ENCODE data around the gene HSD17B1. TPM values are rescaled to one million over a fixed set of nuclear protein-coding genes. Genes with fewer than 3 reads are reported as not detected.
"Not testable (repeated sequence)": the region's sequence is repeated elsewhere in the genome, so short reads cannot be mapped to it uniquely, and the experiment has no call there.

The HSD17B1 gene
- total RNA-seq, 1 experiment from 2014 or later: 1.5 TPM

DNA sequence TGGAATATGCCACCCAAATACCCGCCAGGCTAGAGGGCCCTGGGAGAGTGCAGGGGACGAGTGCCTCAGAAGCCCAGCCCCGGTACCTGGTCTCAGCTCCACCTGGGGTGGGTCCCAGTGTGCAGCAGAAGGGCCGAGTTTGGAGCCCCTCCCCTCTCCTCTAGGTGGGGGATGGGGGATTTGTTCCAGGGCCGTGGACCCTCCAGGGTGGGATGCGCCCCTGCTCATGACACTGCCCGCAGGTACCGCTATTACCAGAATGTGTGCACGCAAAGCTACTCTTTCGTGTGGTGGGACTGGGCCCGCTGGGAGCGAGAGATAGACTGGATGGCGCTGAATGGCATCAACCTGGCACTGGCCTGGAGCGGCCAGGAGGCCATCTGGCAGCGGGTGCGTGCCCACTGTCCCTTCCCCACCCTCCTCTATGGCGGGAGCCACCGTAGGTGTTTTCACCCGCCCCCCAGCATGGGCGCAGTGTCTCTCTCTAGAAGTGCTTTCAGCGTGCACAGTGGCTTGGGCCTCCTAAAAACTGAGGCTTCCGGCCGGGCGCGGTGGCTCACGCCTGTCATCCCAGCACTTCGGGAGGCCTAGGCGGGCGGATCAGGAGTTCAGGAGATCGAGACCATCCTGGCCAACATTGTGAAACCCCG lies 15.4 kb upstream of the HSD17B1 start:
- no TSS peak for BruUV-seq (replicated peaks)
- Histone ChIP-seq H3K4me1 (ENCODE audit: insufficient read depth, low read length) (peaks cover 23% of the 10 kb centered on the region), H4K20me1 (ENCODE audit: low read length) (no peaks in the 10 kb centered on the region), H3F3A (ENCODE audit: low read length, unreplicated experiment) (no peaks in the 10 kb centered on the region), H3K79me2 (ENCODE audit: low read length) (no peaks in the 10 kb centered on the region), H2AFZ (ENCODE audit: low read length) (no peak overlapping the region), H3K27ac (ENCODE audit: low read length) (no peak overlapping the region), H3K9ac (ENCODE audit: low read length) (peak overlapping the region; percentile 52; the same call in 1 of the 2 replicates), H3K9me2 (replicated peaks; ENCODE audit: low read length) (no peaks in the 10 kb centered on the region), H3K36me3 (ENCODE audit: low read depth, low read length) (no peaks in the 10 kb centered on the region), H3K9me3 (ENCODE audit: low read length) (no peaks in the 10 kb centered on the region), H3K4me2 (ENCODE audit: low read length) (peak overlapping the region; percentile 85), H3K4me3 (ENCODE audit: low read length) (peak overlapping the region; percentile 68), H3K27me3 (ENCODE audit: low read length) (no peaks in the 10 kb centered on the region)
- intact Hi-C loops (cut with micrococcal nuclease): no loop called here
- ChIA-PET CTCF (interaction anchor here (1.0 kb wide), 1 partner anchor 71 kb away, joined by 3 read pairs; no protein-coding TSS in a partner anchor), POLR2A (ENCODE audit: unreplicated experiment) (no interaction called here)
- TF ChIP-seq, protein P1, sequence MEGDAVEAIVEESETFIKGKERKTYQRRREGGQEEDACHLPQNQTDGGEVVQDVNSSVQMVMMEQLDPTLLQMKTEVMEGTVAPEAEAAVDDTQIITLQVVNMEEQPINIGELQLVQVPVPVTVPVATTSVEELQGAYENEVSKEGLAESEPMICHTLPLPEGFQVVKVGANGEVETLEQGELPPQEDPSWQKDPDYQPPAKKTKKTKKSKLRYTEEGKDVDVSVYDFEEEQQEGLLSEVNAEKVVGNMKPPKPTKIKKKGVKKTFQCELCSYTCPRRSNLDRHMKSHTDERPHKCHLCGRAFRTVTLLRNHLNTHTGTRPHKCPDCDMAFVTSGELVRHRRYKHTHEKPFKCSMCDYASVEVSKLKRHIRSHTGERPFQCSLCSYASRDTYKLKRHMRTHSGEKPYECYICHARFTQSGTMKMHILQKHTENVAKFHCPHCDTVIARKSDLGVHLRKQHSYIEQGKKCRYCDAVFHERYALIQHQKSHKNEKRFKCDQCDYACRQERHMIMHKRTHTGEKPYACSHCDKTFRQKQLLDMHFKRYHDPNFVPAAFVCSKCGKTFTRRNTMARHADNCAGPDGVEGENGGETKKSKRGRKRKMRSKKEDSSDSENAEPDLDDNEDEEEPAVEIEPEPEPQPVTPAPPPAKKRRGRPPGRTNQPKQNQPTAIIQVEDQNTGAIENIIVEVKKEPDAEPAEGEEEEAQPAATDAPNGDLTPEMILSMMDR (conservative IDR thresholded peaks at IDR 0.05; ENCODE audit: low read depth, low read length): no peak
- TF ChIP-seq EZH2phosphoT487 (IDR thresholded peaks at IDR 0.05; ENCODE audit: borderline replicate concordance, low read length): no peak
- TF ChIP-seq EZH2 (IDR thresholded peaks at IDR 0.05; ENCODE audit: low read length, unreplicated experiment): no peak
- DNase-seq (no peak), ATAC-seq (no peak)

DNA sequence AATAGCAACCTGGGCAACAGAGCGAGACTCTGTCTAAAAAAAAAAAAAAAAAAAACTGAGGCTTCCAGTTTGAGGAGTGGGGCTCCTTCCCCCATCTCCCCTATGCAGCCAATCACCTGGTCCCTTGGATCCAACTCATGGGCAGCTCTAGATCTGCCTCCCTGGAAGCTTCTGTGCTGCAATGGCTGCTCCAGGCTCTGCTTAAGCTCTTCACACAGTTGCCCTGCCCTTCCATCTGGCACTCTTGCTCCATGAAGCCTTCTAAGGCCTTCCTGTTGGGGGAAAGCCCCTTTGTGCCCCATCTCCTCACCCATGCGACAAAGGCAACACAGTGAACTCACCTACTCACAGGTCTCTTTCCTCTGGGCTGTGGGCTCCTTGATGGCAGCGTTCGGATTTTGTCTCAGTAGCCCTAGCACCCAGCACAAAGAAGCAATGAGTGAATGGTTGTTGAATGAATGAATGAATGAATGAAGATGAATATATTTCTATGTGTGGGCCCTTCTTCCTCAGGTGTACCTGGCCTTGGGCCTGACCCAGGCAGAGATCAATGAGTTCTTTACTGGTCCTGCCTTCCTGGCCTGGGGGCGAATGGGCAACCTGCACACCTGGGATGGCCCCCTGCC lies 14.8 kb upstream of the HSD17B1 start:
- no peaks in the 10 kb centered on the region for H3K9me3 ChIP-seq (ENCODE audit: low read length)
- CTCF ChIA-PET: no interaction called here
- peaks cover 23% of the 10 kb centered on the region for H3K4me1 ChIP-seq (ENCODE audit: insufficient read depth, low read length)
- intact Hi-C loops (cut with micrococcal nuclease): no loop called here
- H4K20me1 ChIP-seq (ENCODE audit: low read length): no peaks in the 10 kb centered on the region
- BruUV-seq (replicated peaks): no TSS peak
- H3K4me2 ChIP-seq (ENCODE audit: low read length): no peak overlapping the region
- no peak for DNase-seq
- H3F3A ChIP-seq (ENCODE audit: low read length, unreplicated experiment): no peaks in the 10 kb centered on the region
- no peak for TF ChIP-seq EZH2phosphoT487 (IDR thresholded peaks at IDR 0.05; ENCODE audit: borderline replicate concordance, low read length)
- no peak for TF ChIP-seq EZH2 (IDR thresholded peaks at IDR 0.05; ENCODE audit: low read length, unreplicated experiment)
- TF ChIP-seq, protein P1 (conservative IDR thresholded peaks at IDR 0.05; ENCODE audit: low read depth, low read length): no peak
- H3K27me3 ChIP-seq (ENCODE audit: low read length): no peaks in the 10 kb centered on the region
- POLR2A ChIA-PET (ENCODE audit: unreplicated experiment): no interaction called here
- H3K4me3 ChIP-seq (ENCODE audit: low read length): no peak overlapping the region
- H3K36me3 ChIP-seq (ENCODE audit: low read depth, low read length): no peaks in the 10 kb centered on the region
- H3K9me2 ChIP-seq (replicated peaks; ENCODE audit: low read length): no peaks in the 10 kb centered on the region
- H3K79me2 ChIP-seq (ENCODE audit: low read length): no peaks in the 10 kb centered on the region
- no peak overlapping the region for H3K27ac ChIP-seq (ENCODE audit: low read length)
- H2AFZ ChIP-seq (ENCODE audit: low read length): no peak overlapping the region
- no peak for ATAC-seq
- H3K9ac ChIP-seq (ENCODE audit: low read length): no peak overlapping the region

DNA sequence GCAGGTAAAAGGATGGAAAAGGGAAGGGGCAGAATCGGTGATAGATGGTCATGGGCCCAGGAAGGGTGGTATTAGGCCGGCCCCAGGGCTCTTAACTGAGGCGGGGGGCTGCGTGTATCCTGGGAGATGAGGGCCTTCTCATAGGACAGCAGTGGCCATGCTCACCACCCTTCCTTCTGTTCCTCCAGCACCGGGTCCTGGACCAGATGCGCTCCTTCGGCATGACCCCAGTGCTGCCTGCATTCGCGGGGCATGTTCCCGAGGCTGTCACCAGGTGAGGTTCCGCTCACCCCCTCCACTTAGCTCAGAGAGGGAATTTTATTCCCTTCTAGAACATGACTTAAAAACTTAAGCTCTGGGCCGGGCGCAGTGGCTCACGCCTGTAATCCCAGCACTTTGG lies 14.2 kb upstream of the HSD17B1 start:
- intact Hi-C loops (cut with micrococcal nuclease): no loop called here
- POLR2A ChIA-PET (ENCODE audit: unreplicated experiment): no interaction called here
- CTCF ChIA-PET: no interaction called here
- BruUV-seq (replicated peaks): no TSS peak
- TF ChIP-seq EZH2phosphoT487 (IDR thresholded peaks at IDR 0.05; ENCODE audit: borderline replicate concordance, low read length) (no peak), EZH2 (IDR thresholded peaks at IDR 0.05; ENCODE audit: low read length, unreplicated experiment) (no peak)
- TF ChIP-seq, protein P1 (conservative IDR thresholded peaks at IDR 0.05; ENCODE audit: low read depth, low read length): no peak
- Histone ChIP-seq H2AFZ (ENCODE audit: low read length) (no peak overlapping the region), H3K4me1 (ENCODE audit: insufficient read depth, low read length) (peaks cover 23% of the 10 kb centered on the region), H3K27me3 (ENCODE audit: low read length) (no peaks in the 10 kb centered on the region), H3F3A (ENCODE audit: low read length, unreplicated experiment) (no peaks in the 10 kb centered on the region), H3K9me3 (ENCODE audit: low read length) (no peaks in the 10 kb centered on the region), H3K79me2 (ENCODE audit: low read length) (no peaks in the 10 kb centered on the region), H4K20me1 (ENCODE audit: low read length) (no peaks in the 10 kb centered on the region), H3K27ac (ENCODE audit: low read length) (no peak overlapping the region), H3K4me2 (ENCODE audit: low read length) (no peak overlapping the region), H3K36me3 (ENCODE audit: low read depth, low read length) (no peaks in the 10 kb centered on the region), H3K4me3 (ENCODE audit: low read length) (no peak overlapping the region), H3K9me2 (replicated peaks; ENCODE audit: low read length) (no peaks in the 10 kb centered on the region), H3K9ac (ENCODE audit: low read length) (no peak overlapping the region)
- DNase-seq (no peak), ATAC-seq (no peak)

DNA sequence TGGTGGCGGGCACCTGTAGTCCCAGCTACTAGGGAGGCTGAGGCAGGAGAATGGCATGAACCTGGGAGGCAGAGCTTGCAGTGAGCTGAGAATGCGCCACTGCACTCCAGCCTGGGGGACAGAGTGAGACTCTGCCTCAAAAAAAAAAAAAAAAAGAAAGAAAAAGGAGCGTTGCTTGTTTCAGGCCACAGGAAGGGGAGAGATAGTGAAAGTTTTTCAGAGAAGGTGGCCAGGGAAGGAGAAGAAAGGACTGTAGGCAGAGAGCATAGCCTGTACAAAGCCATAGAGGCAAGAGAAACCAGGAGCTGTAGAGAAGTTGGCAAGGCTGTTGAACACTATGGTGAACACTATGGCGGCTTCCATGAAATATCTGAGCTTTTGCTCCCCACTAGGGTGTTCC lies 12.2 kb upstream of the HSD17B1 start:
- H3K36me3 ChIP-seq (ENCODE audit: low read depth, low read length); H4K20me1 ChIP-seq (ENCODE audit: low read length); H2AFZ ChIP-seq (ENCODE audit: low read length); BruUV-seq (replicated peaks); H3K9ac ChIP-seq (ENCODE audit: low read length); H3K9me2 ChIP-seq (replicated peaks; ENCODE audit: low read length); H3K4me3 ChIP-seq (ENCODE audit: low read length); H3K9me3 ChIP-seq (ENCODE audit: low read length); ATAC-seq; intact Hi-C loops (cut with micrococcal nuclease); DNase-seq; H3F3A ChIP-seq (ENCODE audit: low read length, unreplicated experiment); H3K27ac ChIP-seq (ENCODE audit: low read length); H3K79me2 ChIP-seq (ENCODE audit: low read length); H3K27me3 ChIP-seq (ENCODE audit: low read length); CTCF ChIA-PET; H3K4me2 ChIP-seq (ENCODE audit: low read length); POLR2A ChIA-PET (ENCODE audit: unreplicated experiment): not testable (repeated sequence)
- H3K4me1 ChIP-seq (ENCODE audit: insufficient read depth, low read length): peaks cover 20% of the 10 kb centered on the region

All from PC-3 (cell line).